Measurements from ENCODE around the gene ZNF592. TPM values are rescaled to one million over a fixed set of nuclear protein-coding genes. Genes with fewer than 3 reads are reported as not detected.

The ZNF592 gene
- 16.8 to 22.3 TPM (median 21.8 TPM) in 5 replicates for total RNA-seq (2022; extraction: Qiagen RNA extraction; ENCODE audit: low read depth)

GRCh38 chr15:84748274-84749110 is at the start of gene ZNF592:
ZNF592 (plus strand) TSS chr15:84748592; CDS start chr15:84782676, 34,084 bp downstream.

GRCh38 chr15:84716036-84716732 is 32.2 kb upstream of the ZNF592 start, which contains the start of gene SEC11A:
SEC11A (minus strand) TSS chr15:84716139; CDS start chr15:84716075, 64 bp downstream.

GRCh38 chr15:84816694-84817465 is 68.5 kb downstream of the ZNF592 start, which contains the start of gene ALPK3:
ALPK3 (plus strand) TSS chr15:84817356; CDS start chr15:84817453, 97 bp downstream.

Other genes with a start within 250 kb of the ZNF592 start
- gene ZSCAN2, start 147.6 kb upstream of the ZNF592 start, total RNA-seq (2022; extraction: Qiagen RNA extraction; ENCODE audit: low read depth): 13.1 to 17.1 TPM (median 14.9 TPM) in 5 replicates
- 38.9 to 54.0 TPM (median 40.3 TPM) in 5 replicates for gene WDR73, start 94.3 kb upstream of the ZNF592 start, total RNA-seq (2022; extraction: Qiagen RNA extraction; ENCODE audit: low read depth)
- 15.2 to 25.8 TPM (median 23.7 TPM) in 5 replicates for gene NMB, start 90.4 kb upstream of the ZNF592 start, total RNA-seq (2022; extraction: Qiagen RNA extraction; ENCODE audit: low read depth)
- gene SEC11A, start 32.5 kb upstream of the ZNF592 start, total RNA-seq (2022; extraction: Qiagen RNA extraction; ENCODE audit: low read depth): 322 to 463 TPM (median 332 TPM) in 5 replicates
- 0.03 to 0.21 TPM (median 0.10 TPM) in 5 replicates for gene ALPK3, start 68.8 kb downstream of the ZNF592 start, total RNA-seq (2022; extraction: Qiagen RNA extraction; ENCODE audit: low read depth)
- 0.02 to 0.06 TPM (median 0.05 TPM) in 3 of 5 replicates, not detected in the others for gene SLC28A1, start 136.1 kb downstream of the ZNF592 start, total RNA-seq (2022; extraction: Qiagen RNA extraction; ENCODE audit: low read depth)
- 31.0 to 35.9 TPM (median 33.6 TPM) in 5 replicates for gene PDE8A, start 233.3 kb downstream of the ZNF592 start, total RNA-seq (2022; extraction: Qiagen RNA extraction; ENCODE audit: low read depth)